ENCODE results near the gene TBCD.

The TBCD gene

DNA sequence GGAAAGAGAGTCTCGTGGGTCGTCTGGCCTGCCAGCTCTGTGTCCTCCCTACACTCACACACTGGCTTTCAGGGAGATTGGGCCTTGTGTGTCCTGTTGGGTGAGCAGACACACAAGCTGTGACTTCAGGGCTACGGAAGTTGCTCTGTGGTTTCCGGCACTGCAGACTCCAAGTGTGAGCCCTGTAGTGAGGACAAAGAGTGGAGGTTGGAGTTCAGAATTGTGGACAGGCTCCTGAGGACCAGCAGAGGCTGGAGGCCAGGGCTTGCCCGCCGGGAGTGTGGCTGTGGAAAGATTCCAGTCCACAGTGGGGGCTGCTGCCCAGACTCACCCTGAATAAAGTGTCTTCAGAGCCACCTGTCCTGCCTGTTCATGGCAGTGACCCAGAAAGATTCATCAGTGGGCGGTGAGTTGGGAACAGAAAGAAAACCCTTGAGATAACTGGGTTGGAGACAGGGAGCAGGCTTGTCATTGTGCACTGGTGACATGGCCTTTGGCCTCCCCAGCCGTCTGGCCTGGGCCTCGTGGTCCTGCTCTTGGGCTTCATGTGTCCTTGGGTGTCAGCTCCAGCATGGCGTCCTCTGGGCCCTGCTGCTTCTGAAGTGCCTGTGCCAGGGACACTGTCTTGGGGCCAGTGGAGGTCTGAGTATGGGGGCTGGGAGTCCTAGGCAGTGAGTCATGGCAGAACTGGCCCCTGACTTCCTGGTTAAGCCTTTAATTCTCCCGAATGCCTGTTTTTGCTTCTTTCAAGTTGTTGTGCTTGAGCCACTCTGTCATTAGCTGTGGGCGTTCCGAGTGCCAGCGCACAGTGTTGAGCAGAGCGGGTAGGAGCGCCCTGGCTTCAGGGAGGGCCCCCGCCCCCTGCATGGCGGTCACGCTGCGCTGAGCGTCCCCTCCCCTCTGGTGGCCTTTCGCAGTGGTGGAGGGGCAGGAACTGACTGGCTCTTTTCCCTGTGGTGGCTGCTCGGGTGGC lies 107.9 kb downstream of the TBCD start:
- peak; percentile 68 for DNase-seq

DNA sequence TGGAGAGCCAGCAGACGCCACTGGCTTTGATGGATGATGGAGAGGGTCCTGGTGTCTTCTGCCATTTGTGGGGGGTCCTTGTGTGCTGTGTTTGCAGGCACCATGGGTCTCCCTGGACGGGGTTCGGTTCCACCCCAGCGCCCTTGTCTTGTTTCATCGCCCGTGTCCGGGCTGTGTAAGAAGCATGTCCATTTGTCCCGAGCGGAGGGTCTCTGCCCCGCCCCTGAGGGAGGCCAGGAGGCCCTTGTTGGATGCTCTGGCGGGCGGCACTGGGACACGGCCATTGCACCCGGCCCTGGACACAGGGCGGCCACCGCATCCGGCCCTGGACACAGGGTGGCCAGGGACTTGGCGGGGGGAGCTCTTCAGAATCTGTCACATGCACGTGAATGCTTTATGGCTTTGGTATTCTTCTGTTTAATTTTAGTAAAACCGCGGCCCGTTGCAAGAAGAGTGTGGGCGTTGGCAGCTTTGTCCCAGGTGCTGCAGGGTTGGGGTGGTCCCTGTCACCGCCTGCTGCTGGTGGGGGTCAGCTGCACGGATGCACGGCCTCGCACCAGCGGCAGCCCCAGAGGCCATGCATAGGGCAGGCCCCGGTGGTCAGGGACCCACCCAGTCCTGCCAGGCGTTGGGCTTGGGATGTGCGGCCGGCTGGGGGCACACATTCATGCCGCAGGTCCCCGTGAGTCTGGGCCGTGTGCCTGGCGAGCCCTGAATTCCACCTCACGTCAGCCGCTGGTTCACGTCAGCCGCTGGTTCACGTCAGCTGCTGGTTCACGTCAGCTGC lies 108.9 kb downstream of the TBCD start:
- DNase-seq: no peak

DNA sequence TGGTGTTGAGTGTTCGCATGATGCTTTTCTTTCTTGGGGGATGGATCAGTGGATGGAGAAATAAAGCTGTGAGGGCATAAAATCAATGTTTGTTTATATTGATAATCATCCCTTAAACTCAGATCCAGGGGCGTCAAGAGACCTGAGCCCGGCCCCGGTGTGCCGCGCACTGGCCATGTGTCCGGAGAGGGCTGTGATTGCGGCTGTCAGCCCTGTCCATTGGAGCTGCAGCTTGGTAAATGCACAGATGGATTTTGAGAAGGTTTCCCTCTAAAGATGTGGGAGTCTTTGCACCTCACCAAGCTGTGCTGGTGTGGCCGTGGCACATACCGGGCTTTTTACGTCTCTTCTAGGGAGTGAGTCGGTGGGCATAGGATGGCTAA lies 109.5 kb downstream of the TBCD start:
- DNase-seq: no peak

DNA sequence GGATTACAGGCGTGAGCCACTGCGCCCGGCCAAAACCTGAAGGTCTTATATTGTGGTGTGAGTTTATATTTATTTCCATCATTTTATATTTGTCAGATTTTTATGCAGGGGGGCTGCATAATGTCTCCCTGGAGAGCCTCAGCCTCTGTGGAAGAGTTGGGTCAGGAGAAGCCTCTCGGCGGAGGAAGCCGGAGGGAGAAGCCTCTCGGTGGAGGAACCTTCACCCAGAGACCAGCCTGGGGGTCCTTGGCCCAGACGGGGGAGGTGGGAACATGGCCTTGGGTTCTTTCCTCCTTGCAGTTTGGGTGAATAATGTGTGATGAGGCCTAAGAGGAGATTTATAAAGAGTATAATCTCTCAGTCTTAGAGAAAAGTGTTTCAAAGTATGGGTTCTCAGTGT lies 110.3 kb downstream of the TBCD start:
- DNase-seq: no peak

DNA sequence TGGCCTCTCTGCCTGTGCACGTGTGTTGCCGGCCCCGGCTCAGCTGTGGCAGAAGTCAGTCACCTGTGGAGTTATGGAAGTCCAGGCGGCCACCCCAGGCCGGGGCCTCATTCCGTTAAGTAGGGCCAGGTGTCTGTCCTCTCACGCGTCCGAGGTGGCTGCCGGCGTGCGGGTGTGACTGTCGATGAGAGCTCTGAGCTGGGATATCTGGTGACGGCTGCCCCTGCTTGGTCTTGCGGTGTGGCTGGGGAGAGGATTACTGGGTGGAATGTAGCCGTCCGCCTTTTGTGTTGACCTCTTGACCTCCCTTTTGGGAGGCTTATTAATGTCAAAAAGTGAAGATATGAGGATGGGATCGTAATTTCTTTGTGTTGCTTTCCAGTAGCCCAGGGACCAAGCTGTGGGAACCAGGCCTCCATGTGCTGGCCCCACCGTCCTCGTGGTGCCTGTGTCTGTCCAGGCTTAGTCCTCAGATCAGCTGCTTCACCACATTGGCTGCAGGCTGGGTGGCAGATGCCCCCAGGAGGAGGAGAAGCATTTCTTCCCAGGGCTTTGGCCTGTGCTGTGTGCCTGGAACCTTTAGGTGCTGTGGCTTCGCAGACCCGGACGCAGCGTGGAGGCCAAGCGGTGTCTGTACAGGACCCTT lies 111.0 kb downstream of the TBCD start:
- DNase-seq: no peak

DNA sequence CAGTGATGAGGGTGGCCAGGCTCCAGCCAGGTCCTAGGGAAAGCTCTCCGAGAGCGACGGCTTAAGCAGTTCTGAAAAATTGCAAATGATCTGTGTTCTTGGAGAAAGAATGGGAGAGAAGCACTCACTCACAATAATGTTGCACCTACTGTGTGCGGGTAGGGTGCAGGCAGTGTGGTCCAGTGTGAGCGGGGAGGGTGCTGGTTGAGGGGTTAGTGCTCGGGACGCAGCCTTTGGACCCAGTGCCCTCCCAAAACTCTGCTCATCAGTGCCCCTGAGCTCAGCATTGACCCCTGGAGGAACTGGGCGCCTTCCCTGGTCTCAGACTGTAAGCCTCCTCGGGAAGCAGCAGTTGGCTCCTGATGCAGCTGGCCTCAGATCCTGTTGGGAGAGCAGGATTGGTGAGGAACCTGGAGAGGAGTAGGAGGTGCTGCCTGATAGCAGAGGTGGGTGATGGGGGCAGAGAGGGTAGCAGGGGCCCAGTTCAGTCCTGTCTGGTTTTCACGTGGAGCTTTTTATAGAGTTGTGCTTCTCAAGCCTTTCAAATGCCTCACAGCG lies 111.6 kb downstream of the TBCD start:
- no peak for DNase-seq

DNA sequence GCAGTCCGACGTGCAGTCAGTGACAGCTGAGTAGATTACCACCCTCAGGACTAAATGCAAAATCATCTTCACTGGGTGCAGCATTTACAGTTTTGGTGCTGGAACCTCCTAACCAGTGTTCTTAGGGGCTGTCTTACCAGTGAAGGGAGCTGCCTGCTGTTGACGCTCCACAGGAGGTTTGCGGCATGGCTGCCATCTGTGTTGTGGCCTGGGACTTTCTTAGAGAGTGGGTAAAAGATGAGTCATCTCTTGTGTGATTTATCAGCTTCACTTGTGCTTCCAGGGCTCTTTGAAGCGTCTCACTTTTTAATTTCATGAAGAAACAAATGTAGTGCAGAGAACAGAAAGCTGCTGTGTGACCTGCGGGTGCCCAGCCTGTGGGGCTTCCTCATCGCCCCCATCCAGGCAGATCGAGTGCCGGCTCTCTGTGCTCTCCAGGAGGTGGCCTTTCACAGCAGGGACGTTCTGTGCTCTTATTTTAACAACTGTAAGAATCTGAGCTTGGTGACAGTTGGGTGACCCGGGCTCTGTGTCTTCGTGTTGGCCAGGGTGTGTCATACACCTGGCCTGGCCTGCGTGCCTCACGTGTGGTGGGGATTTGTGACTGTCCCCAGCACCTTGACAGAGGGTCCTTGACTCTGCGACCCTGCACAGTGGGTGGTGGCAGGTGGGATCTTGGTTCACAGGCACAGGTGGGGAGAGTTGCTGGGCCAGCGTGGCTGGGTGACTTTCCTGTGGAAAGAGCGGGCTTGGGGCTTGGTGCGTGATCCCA lies 112.3 kb downstream of the TBCD start:
- DNase-seq: peak; percentile 89

DNA sequence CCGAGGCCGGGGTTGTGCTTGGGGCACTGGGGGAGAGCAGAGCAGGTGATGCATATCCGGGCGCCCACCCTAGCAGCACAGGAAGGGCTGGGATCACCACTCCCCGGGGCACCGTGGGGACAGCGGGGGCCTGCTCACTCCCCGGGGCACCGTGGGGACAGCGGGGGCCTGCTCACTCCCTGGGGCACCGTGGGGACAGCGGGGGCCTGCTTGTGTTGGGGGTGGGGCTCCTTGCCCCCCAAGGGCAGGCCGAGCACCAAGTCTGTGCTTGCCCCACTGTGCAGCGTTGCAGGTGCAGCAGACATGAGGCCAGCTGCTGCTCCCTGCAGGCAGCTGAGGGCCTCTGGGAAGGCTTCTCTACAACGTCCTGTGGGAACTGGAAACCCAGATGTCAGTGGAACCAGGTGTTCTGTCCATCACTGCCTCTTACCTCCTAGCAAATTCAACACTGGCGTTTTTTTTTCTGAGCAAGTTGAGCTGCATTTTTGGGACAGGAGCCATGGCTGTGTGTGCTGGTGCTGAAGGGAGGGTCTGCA lies 112.9 kb downstream of the TBCD start:
- no peak for DNase-seq

DNA sequence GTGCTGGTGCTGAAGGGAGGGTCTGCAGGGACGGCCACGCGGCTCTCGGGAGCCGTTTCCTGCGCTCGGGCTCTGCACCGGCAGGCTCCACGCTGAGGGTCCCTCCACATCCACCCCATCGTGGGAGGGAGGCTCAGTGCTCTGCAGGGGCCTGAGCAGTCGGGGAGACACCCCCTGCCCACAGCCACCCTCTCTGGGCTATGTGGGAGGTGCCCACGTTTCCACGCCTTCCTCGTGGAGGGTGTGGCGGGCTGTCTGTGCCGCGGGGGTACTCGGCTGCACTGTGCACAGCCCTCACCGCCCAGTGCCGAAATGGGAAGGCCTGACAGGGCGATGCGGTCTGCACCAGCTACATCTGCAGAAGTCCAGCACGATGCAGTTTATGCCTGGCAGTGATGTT lies 113.4 kb downstream of the TBCD start:
- DNase-seq: no peak

DNA sequence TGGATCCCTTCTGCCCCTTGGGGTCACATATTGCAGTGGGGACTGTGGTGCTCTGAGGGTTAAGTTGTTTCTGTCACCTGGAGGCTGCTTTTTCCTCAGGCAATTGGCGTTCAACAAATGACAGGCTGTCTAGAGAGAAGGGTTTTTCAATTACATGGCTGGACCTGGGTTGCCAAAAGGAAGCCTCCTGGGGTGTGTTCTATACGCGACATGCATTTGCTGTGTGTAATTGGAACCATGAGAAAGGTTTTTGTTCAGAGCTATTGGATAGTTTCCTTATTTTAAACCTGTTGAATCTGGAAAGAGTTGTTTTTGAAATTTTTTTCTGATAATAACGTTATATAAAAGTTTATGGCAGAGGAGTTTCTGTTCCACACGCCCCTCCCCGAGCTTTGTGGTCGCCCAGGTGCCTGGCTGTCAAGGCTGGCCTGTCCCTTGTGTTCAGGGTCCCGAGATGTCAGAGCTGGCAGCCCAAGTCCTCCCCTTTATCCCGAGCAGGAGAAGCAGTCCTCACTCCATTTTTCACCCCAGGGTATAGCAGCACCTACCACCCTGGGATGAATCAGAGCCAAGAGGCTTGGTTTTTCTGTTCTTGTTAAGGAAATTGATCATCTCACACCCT lies 114.0 kb downstream of the TBCD start:
- no peak for DNase-seq

DNA sequence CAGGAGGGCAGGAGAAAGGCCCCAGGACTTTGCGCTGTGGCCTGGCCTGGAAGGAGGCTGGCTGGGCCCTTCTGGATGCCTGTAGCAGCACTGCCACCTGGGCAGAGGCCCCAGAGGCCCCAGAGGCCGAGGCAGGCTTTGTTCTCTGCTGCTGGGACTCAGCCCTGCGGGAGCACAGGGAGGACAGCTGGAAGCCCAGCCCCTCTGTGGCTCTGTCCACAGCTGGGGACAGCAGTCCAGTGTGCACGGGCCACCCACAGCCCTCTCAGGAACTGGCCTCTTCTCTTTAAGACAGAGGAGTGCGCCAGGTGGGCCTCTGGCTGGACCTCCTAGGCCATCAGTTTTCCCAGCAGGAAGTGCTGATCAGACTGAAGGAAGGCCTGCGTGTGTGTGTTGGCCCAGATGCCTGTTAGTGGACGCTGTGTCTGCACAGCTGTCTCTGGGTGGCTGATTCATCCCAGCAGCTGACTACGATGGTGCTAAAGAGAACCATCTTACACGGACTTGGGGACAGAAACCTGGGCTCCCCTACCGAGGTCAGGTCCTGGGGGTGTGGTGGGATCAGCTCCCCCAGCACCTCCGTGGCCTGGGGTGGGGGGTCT lies 114.8 kb downstream of the TBCD start:
- DNase-seq: no peak

DNA sequence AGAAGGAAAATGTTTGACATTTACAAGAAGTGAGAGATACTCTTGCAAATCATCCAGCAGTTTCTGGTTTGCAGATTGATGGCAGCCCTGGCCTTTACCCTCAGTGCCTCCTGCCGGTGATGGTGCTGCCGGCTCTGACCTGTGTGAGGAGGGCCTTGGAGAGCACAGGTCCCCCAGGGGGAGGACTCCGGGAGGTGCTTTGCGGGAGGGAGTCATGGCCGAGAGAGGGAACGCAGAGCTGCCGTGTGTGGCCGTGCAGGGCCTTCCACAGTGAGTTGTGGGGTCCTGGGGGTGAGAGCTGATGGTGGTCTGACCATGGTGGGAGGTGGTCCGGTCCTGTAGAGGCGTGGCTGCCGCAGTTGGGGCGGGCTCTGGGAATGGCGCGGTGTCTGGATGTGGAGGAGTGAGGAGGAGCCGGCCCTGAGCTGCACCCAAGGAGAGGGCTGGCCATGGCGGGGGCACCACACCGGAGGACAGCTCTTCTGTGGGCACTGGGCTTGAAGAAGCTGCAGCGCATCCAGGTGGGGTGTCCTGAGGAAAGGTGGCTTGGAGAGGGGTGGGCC lies 116.0 kb downstream of the TBCD start:
- DNase-seq: no peak

DNA sequence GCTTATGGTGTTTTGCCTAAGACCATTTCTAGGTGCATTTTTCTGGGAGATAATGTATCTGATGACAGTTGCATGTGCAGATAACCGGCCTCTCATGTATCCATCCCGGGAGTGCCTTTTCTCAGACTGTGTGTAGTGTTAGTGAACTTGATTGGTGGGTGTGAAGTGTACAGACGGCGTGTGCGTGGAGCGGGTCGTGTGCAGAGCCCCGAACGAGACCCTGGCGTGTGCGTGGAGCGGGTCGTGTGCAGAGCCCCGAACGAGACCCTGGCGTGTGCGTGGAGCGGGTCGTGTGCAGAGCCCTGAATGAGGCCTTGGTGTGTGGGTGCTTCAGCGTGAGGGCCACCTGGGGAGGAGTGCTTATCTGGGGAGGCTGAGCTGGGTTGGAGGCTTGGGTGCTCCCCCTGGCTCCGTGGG lies 116.9 kb downstream of the TBCD start:
- DNase-seq: no peak

DNA sequence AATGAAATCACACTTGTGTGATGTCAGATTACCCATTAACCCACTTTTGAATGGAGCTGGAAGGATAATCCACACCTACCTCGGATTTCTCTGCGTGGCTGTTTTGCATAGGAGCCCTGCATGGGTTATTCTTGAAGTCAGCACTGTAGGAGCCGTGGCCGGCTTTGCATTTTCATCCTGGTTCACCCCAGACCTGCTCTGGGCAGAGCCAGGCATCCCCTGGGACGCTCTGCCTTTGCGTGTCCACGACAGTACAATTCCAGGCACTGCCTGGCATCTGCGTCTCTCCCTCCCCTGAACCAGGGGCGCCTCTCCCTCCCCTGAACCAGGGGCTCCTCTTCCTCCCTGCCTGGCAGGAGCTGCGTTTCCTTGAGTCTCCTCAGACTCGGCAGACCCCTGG lies 117.7 kb downstream of the TBCD start:
- no peak for DNase-seq

DNA sequence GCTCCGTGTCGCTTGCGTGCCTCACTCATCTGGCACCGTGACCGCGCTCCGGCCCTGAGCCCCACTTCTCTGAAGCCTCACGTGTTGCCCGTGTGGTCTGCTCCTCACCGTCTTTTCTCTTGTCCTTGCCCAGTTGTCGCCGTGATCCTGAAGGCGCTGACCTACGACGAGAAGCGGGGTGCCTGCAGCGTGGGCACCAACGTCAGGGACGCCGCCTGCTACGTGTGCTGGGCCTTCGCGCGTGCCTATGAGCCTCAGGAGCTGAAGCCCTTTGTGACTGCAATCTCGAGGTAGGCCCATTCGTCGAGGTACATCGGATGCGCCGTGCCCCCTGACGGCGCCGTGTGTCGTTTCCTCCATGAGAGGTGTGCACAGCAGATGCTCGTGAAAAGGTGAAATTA lies 118.2 kb downstream of the TBCD start:
- no peak for DNase-seq

DNA sequence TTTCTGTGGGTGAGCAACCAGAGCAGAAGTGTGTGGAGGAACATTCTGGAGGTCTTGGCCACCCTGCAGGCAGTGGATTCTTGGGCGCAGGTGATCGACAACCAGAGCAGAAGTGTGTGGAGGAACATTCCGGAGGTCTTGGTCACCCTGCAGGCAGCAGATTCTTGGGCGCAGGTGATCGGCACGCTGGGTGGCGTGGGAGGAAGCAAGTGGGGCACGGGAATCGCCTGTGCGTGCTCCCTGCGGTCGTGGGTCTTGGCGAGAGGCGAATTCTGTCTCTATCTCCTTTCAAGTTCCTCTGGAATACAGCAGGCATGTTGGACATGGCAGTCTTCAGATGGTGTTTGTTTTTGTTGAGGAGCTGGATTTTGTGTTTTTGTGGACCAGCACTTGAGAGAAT lies 118.7 kb downstream of the TBCD start:
- DNase-seq: no peak

DNA sequence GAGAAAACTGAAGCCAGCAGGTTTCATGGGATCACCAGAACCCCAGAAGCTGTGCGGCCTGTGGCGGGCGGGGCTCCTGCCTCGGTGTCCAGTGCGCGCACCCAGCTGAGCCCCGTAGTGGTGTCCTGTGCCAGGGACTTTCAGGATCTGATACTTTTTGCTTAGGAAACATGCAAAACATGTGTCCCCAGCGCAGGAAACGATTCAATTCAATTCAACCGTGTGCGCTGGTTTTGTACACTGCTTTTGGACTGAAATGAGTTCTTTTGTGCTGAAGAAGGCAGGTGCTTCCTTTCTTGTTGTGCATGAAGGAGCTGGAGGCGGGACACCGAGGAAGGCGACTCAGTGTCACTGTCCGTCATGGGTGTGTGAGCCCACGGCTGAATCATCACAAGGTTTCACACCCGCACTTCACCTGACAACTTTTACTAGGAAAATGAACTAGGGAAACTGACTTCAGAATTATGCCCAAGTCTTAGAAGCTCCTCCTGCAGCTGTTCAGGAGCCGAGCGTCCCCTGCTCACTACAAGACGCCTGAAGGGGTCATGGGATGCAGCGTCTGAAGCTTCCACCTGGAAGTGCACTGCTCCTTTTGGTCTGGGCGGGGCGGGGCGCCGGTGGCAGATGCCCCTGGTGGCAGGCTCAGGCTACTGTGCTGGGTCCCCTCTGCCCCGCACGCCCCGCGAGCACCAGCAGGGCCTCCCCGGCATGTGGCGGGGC lies 119.4 kb downstream of the TBCD start:
- no peak for DNase-seq

DNA sequence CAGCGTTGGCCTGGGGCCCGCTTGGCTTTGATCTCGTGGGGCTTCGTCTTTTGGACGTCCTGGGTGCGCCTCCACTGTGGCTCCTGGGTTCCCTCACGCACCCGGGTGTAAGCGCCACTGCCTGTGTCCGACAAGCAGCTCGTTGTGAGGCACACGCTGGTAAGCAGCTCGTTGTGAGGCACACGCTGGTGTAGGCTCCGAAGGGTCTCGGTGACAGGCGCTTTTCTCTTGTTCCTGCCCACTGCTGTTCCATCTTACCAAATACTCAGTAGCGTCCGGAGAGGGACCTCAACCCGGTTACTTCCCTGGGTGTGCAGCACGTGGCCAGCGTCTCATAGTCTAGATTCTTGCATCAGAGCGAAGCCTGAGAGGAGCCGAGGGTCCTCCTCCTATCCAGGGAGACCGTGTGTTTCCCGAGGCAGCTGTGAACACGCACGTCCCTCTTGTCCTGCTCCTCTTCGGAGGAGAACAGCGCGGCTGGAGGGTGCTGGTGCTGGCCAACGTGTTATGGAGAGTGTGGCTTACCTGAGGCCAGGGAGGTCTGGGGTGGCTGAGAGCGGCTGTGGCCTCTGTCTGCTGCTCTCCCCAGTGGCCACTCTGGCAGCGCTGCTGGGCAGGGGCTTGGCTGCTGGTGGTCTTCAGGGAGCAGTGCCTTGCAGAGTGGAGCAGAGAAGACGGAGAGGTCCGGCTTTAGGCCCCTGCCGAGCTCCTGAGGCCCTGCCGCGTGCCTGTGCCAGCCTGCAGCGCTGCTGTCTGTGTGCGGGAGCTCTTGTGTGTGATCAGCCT lies 120.1 kb downstream of the TBCD start:
- DNase-seq: no peak
